H1 (cell line): ENCODE results near the gene TENT4A. TPM values are rescaled to one million over a fixed set of nuclear protein-coding genes. Genes with fewer than 3 reads are reported as not detected.

Source experiments
- CTCF ChIA-PET: fragments of 300-600 bp; sonication (Branson Sonifier 250); formaldehyde crosslinking; loops from one replicate; lab custom pipeline; 2021; ENCODE audit not compliant: partially characterized antibody; lab: Charles Lee
- POLR2A ChIA-PET: fragments of 300-600 bp; sonication (Branson Sonifier 250); formaldehyde crosslinking; loops from one replicate; lab custom pipeline; 2021; ENCODE audit warnings: inconsistent platforms; ENCODE audit not compliant: partially characterized antibody; lab: Charles Lee
- DNase-seq, 2 experiments: peaks; one replicate each; pipeline versions ENCODE4 v3.0.0 to v3.0.0-alpha.2; 2010 to 2022; ENCODE audit warnings: low spot score in 2 of 2, low read depth in 1 of 2, mixed read lengths in 1 of 2
- FAIRE-seq: peaks from 2 replicates; lab custom pipeline; 2011; peaks lifted over from hg19 to GRCh38; lab: Jason Lieb, UNC
- H2AFZ ChIP-seq: 2 replicates; pipeline ENCODE4 v1.8.1; 2012; ENCODE audit warnings: low read length, inconsistent platforms
- H2AK5ac ChIP-seq: 2 replicates; pipeline ENCODE4 v1.6.1; 2013; ENCODE audit warnings: low read depth, low read length
- H2BK120ac ChIP-seq: replicated peaks from 2 replicates; pipeline ENCODE3; 2013; ENCODE audit warnings: low read depth, low read length, inconsistent platforms
- H2BK12ac ChIP-seq: 2 replicates; pipeline ENCODE4 v1.6.1; 2013; ENCODE audit warnings: low read depth, low read length
- H2BK15ac ChIP-seq: 2 replicates; pipeline ENCODE4 v1.6.1; 2013; ENCODE audit warnings: low read length
- H2BK20ac ChIP-seq: 2 replicates; pipeline ENCODE4 v1.6.1; 2013; ENCODE audit warnings: low read length
- H2BK5ac ChIP-seq: 2 replicates; pipeline ENCODE4 v1.6.1; 2013; ENCODE audit warnings: low read depth, low read length
- H3K14ac ChIP-seq: 2 replicates; pipeline ENCODE4 v1.6.1; 2013; ENCODE audit warnings: inconsistent platforms; ENCODE audit not compliant: insufficient read length
- H3K18ac ChIP-seq: 2 replicates; pipeline ENCODE4 v1.6.1; 2013; ENCODE audit warnings: low read length; ENCODE audit errors: extremely low read depth
- H3K23ac ChIP-seq: 2 replicates; pipeline ENCODE4 v1.6.1; 2013; ENCODE audit warnings: inconsistent platforms; ENCODE audit not compliant: insufficient read length
- H3K23me2 ChIP-seq: 2 replicates; pipeline ENCODE4 v1.6.1; 2013; ENCODE audit warnings: low read depth, low read length
- H3K27ac ChIP-seq: 2 replicates; pipeline ENCODE4 v1.6.1; 2011; ENCODE audit warnings: low read depth, low read length, inconsistent platforms
- H3K27me3 ChIP-seq, 4 experiments: replicated peaks in 1 of 4; 1 replicate in 1 of 4; 2 replicates in 3 of 4; pipeline versions ENCODE4 v1.6.1 to v1.8.1; 2011 to 2013; ENCODE audit warnings: low read length in 3 of 4, mild to moderate bottlenecking in 3 of 4, inconsistent platforms in 2 of 4, mixed read lengths in 2 of 4, moderate library complexity in 1 of 4; ENCODE audit not compliant: control insufficient read depth in 3 of 4, insufficient read depth in 3 of 4; ENCODE audit errors: extremely low read depth in 1 of 4
- H3K36me3 ChIP-seq, 4 experiments: 2 replicates each; pipeline versions ENCODE4 v1.6.1 to v1.8.1; 2011 to 2013; ENCODE audit warnings: mild to moderate bottlenecking in 4 of 4, low read length in 3 of 4, moderate library complexity in 2 of 4, control low read depth in 1 of 4, inconsistent platforms in 1 of 4; ENCODE audit not compliant: insufficient read depth in 4 of 4, control insufficient read depth in 2 of 4
- H3K4ac ChIP-seq: replicated peaks from 2 replicates; pipeline ENCODE3; 2013; ENCODE audit warnings: low read length, low read depth, mixed read lengths, inconsistent platforms; ENCODE audit not compliant: insufficient read length
- H3K4me1 ChIP-seq, 4 experiments: replicated peaks in 1 of 4; 1 replicate in 1 of 4; 2 replicates in 3 of 4; pipeline versions ENCODE4 v1.6.1 to v1.8.1; 2011 to 2013; ENCODE audit warnings: low read length in 3 of 4, inconsistent platforms in 2 of 4, mixed read lengths in 1 of 4; ENCODE audit not compliant: insufficient read depth in 4 of 4, control insufficient read depth in 3 of 4
- H3K4me2 ChIP-seq, 2 experiments: 2 replicates each; pipeline versions ENCODE4 v1.6.1 to v1.8.1; 2011 to 2013; ENCODE audit warnings: low read depth in 2 of 2, low read length in 2 of 2, control low read depth in 1 of 2, inconsistent platforms in 1 of 2, mild to moderate bottlenecking in 1 of 2; ENCODE audit not compliant: insufficient read depth in 1 of 2
- H3K4me3 ChIP-seq, 4 experiments: fragments of 200-600, 300-600 bp in 1 of 4; sonication (generic), shearing (Covaris generic), sonication (Bioruptor Twin) in 1 of 4; 2 replicates each; pipeline versions ENCODE4 v1.5.1 to v1.8.1; 2011 to 2016; ENCODE audit warnings: low read length in 4 of 4, low read depth in 3 of 4, control low read depth in 2 of 4, inconsistent platforms in 2 of 4, mild to moderate bottlenecking in 2 of 4, mixed read lengths in 1 of 4, moderate library complexity in 1 of 4; ENCODE audit not compliant: insufficient read depth in 2 of 4; ENCODE audit errors: extremely low read depth in 1 of 4
- H3K56ac ChIP-seq: replicated peaks from 2 replicates; pipeline ENCODE3; 2013; ENCODE audit warnings: low read depth, mild to moderate bottlenecking, mixed read lengths, low read length, inconsistent platforms; ENCODE audit not compliant: insufficient read length
- H3K79me1 ChIP-seq: 2 replicates; pipeline ENCODE4 v1.6.1; 2013; ENCODE audit warnings: low read depth, low read length, control low read depth
- H3K79me2 ChIP-seq, 2 experiments: 2 replicates each; pipeline versions ENCODE4 v1.6.1 to v1.8.1; 2012 to 2013; ENCODE audit warnings: low read length in 2 of 2, mild to moderate bottlenecking in 2 of 2, inconsistent platforms in 1 of 2; ENCODE audit not compliant: insufficient read depth in 2 of 2, control insufficient read depth in 1 of 2
- H3K9ac ChIP-seq, 4 experiments: replicated peaks in 1 of 4; 1 replicate in 1 of 4; 2 replicates in 3 of 4; pipeline versions ENCODE4 v1.6.1 to v1.8.1; 2011 to 2013; ENCODE audit warnings: low read depth in 3 of 4, low read length in 3 of 4, control low read depth in 2 of 4, mild to moderate bottlenecking in 2 of 4, moderate library complexity in 2 of 4, inconsistent platforms in 1 of 4; ENCODE audit errors: extremely low read depth in 1 of 4
- H3K9me3 ChIP-seq, 2 experiments: 2 replicates each; pipeline versions ENCODE4 v1.6.1 to v1.8.1; 2012 to 2013; ENCODE audit warnings: mild to moderate bottlenecking in 2 of 2, moderate library complexity in 2 of 2, control low read depth in 1 of 2, inconsistent platforms in 1 of 2, low read depth in 1 of 2, low read length in 1 of 2, mixed read lengths in 1 of 2; ENCODE audit not compliant: insufficient read depth in 2 of 2
- H4K20me1 ChIP-seq, 2 experiments: replicated peaks in 1 of 2; 2 replicates each; pipeline versions ENCODE3 to v1.8.1; 2011 to 2013; ENCODE audit warnings: inconsistent platforms in 2 of 2, low read length in 2 of 2, mild to moderate bottlenecking in 1 of 2; ENCODE audit not compliant: insufficient read depth in 2 of 2, control insufficient read depth in 1 of 2
- H4K5ac ChIP-seq: 2 replicates; pipeline ENCODE4 v1.6.1; 2013; ENCODE audit warnings: low read length, low read depth, mixed read lengths, inconsistent platforms; ENCODE audit not compliant: insufficient read length
- H4K8ac ChIP-seq: 2 replicates; pipeline ENCODE4 v1.8.0; 2013; ENCODE audit warnings: mild to moderate bottlenecking, moderate library complexity, low read length, inconsistent platforms; ENCODE audit not compliant: insufficient read depth; ENCODE audit errors: extremely low read depth
- H4K91ac ChIP-seq: replicated peaks from 2 replicates; pipeline ENCODE3; 2013; ENCODE audit warnings: low read length, mixed read lengths, inconsistent platforms; ENCODE audit not compliant: insufficient read length
- HDAC2 ChIP-seq, 2 experiments: fragments of 300-600 bp in 1 of 2; sonication (generic) in 1 of 2; IDR thresholded peaks; 2 replicates each; pipeline ENCODE4 v1.6.1; 2011 to 2012; ENCODE audit warnings: low read depth in 2 of 2, low read length in 2 of 2, mild to moderate bottlenecking in 2 of 2, moderate library complexity in 2 of 2, borderline replicate concordance in 1 of 2, inconsistent platforms in 1 of 2
- ZNF274 ChIP-seq: IDR thresholded peaks from 2 replicates; pipeline ENCODE4 v1.7.0; 2012; ENCODE audit warnings: low read length, borderline replicate concordance; ENCODE audit errors: extremely low read depth
- WGBS, 2 experiments: shearing (Covaris generic) in 1 of 2; methylation state at CpG; one replicate each; pipeline versions ENCODE4 v1.1.6 to v1.1.7; 2013 to 2015; ENCODE audit warnings: low lambda C conversion rate in 2 of 2, mixed read lengths in 2 of 2, inconsistent platforms in 1 of 2, low coverage in 1 of 2, missing lambda C conversion rate in 1 of 2; ENCODE audit not compliant: insufficient replicate concordance in 2 of 2, insufficient coverage in 1 of 2, insufficient read length in 1 of 2; ENCODE audit errors: extremely low coverage in 1 of 2, missing lambda C conversion rate in 1 of 2; 5-methylcytosine and 5-hydroxymethylcytosine counted together
- polyA plus RNA-seq, 7 experiments: library from polyadenylated mRNA; depleted of rRNA in 3 of 7; stranded (reverse) in 5 of 7; unstranded in 2 of 7; fragments of >200 nt in 5 of 7; fragments of 200-250 nt in 2 of 7; gene quantifications; 1 replicate in 5 of 7; 2 replicates in 1 of 7; 4 replicates in 1 of 7; pipeline versions ENCODE4 v1.2.1 to v1.2.3, GENCODE V29; 2011 to 2013; ENCODE audit warnings: missing spikeins in 2 of 7, mixed read lengths in 2 of 7
- total RNA-seq: library from RNA; stranded (reverse); fragmentation: NEBNext Ultra II Directional; extraction: Animal tissue kit (Norgen Biotek cat#: 25700); gene quantifications from 2 replicates; pipeline ENCODE4 v1.2.1, GENCODE V29; 2021

Gene TENT4A
- total and polyA plus RNA-seq, 2 of the 8 experiments (the other 6 are each of a cell fraction or from before 2014, with no cell fraction given) = 8.9 to 25.1 TPM

GRCh38 chr5:6674886-6675285 lies 38.3 kb upstream of the TENT4A start:
- H3K23ac ChIP-seq = no peak overlapping the region
- no peak overlapping the region for H3K14ac ChIP-seq
- H3K79me2 ChIP-seq = no peaks in the 10 kb centered on the region
- H3K79me1 ChIP-seq = no peaks in the 10 kb centered on the region
- H3K4ac ChIP-seq = no peak overlapping the region
- no peak overlapping the region for H3K4me2 ChIP-seq
- no peak overlapping the region for H4K5ac ChIP-seq
- no peak for DNase-seq
- TF ChIP-seq HDAC2 (IDR thresholded peaks at IDR 0.05; ENCODE audit: borderline replicate concordance in 1 of 2, low read depth in 2 of 2, low read length in 2 of 2) (no peak), ZNF274 (no peak)
- no peaks in the 10 kb centered on the region; a peak in 1 of 7 replicates for H3K27me3 ChIP-seq
- no peak overlapping the region for H2AK5ac ChIP-seq
- no peak overlapping the region for H2BK120ac ChIP-seq
- H2BK5ac ChIP-seq = no peak overlapping the region
- no peak overlapping the region for H2BK20ac ChIP-seq
- no peak overlapping the region for H3K18ac ChIP-seq
- H3K23me2 ChIP-seq = no peaks in the 10 kb centered on the region
- no peak overlapping the region for H4K91ac ChIP-seq
- H2BK15ac ChIP-seq = no peak overlapping the region
- no peaks in the 10 kb centered on the region for H3K4me1 ChIP-seq
- H3K9ac ChIP-seq = no peak overlapping the region
- peaks cover 0 to 15% (median under 1%) of the 10 kb centered on the region in 4 experiments; a peak in 4 of 8 replicates for H3K36me3 ChIP-seq
- POLR2A ChIA-PET = interaction anchor here (1.3 kb wide), 1 partner anchor 31 kb away, joined by 3 read pairs; no protein-coding TSS in a partner anchor
- no peak for FAIRE-seq
- H4K8ac ChIP-seq = no peak overlapping the region
- H2BK12ac ChIP-seq = no peak overlapping the region
- H4K20me1 ChIP-seq = no peaks in the 10 kb centered on the region
- H3K27ac ChIP-seq = no peak overlapping the region
- no peak overlapping the region for H3K4me3 ChIP-seq
- no peak overlapping the region for H2AFZ ChIP-seq
- H3K9me3 ChIP-seq = peaks cover 14 to 19% of the 10 kb centered on the region in 2 experiments
- WGBS, 2 experiments = 90% methylated on average over 10 of the region's 10 CpGs; no CpG with 5 or more reads in 1 of the 2 experiments
- CTCF ChIA-PET = no interaction called here
- H3K56ac ChIP-seq = no peak overlapping the region
